NCI-H1694 (cell line): ENCODE data around the gene C20orf202.

Experiments
- DNase-seq: peaks from one replicate; lab custom pipeline; 2025; lab: John Stamatoyannopoulos, UW

The C20orf202 gene

DNA sequence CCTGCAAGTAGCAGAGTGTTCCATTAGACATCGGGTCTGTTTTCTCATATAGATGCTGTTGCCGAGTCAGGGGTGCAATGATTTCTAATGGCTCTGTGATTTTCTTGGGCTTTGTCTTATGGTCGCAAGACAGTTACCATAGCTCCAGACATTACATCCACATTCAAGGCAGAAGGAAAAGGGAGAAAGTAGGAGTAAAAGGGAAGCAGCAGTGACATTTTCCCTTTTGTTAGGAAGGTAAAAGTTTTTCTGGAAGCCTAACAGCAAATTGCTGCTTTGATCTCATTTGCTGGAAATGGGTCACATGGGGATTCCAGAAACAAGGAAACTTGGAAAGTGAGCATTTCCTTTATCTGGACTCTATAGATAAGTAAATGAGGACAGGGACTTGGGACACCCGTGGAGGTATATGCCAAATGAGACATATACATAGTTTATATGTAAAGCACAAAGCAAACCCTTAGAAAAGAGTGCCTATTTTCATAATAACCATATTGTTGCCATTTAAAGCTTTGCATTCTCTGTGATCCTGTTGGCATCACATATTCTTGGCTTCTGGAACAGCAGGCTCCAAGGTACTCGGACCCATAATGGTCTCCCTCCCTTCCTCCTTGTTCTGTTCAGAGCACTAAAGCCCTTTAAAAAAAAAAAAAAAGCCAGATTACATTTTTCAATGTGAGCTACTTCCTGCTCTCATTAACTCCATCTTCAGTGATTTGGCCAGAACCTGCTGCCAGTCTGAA lies at the start of gene C20orf202:
Gene C20orf202 (plus strand): TSS at position 693 of the 743 bp plus-strand sequence. CDS start 132 bp downstream, outside the sequence.
- no peak for DNase-seq

DNA sequence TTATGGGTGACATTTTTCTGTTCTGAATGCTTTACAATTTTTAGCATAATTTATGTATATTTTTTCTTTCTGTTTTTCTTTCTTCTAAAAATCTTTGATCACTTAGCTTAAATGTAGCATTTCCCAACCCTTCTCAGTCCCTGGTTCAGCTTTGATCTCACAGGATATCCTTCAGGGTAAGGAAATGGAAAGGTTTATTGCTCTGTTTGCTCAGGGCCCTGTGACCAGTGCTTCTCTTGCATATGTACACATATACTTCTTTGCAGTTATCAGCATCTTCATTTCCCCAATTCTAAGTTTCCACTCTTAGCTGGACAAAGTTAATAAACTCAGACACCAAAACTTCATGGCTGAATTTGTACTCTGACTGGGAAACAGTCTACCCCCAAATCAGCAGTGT lies 49.0 kb upstream of the C20orf202 start:
- no peak for DNase-seq

DNA sequence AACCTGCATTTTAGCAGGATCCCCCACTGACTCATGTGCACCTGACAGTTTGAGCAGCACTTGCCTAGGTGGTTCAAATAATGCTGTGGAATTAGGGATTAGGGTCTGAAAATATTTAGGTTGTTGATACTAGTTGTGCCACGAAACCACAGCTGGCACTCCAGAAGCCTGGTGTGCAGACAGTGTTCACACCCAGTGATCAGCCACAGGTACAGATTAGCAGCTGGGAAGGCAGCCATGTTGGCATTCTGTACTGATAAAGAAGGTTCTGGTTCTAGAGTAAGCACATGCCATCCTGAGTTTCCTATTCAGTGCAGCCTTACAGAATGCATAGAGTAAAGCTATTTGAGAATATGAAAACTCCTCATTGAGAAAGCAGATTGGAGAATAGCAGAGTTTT lies 48.6 kb upstream of the C20orf202 start:
- no peak for DNase-seq

DNA sequence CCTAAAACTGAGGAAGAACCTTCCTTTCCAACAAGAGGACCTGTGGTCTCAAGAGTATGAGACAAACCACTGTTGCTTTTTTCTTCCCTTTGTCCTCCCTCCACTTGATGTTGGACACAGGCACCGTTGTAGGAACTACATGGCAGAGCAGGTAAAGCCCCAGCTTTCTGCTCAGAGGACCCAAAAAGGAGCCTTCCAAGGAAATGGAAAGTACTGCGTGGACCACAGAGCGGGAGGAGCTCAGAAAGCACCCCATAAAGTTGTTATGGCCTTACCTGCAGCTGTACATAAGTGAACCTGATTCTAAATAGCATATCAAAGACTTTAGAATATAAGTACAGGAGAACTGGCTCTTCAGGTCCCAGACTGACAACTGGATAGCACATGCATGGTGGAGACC lies 47.9 kb upstream of the C20orf202 start:
- DNase-seq, result no peak

DNA sequence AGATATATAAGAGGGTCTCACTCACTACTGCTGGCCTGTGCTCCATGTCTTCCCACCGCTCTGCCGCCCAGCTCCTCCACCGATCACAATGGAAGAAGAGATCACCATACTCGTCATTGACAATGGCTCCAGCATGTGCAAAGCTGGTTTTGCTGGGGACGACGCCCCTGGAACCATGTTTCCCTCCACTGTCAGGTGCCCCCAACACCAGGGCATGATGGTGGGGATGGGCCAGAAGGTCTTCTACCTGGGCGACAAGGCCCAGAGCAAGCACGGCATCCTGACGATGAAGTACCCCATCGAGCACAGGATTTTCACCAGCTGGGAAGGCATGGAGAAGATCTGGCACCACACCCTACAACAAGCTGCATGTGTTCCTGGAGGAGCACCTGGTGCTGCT lies 42.8 kb upstream of the C20orf202 start:
- DNase-seq, result no peak

DNA sequence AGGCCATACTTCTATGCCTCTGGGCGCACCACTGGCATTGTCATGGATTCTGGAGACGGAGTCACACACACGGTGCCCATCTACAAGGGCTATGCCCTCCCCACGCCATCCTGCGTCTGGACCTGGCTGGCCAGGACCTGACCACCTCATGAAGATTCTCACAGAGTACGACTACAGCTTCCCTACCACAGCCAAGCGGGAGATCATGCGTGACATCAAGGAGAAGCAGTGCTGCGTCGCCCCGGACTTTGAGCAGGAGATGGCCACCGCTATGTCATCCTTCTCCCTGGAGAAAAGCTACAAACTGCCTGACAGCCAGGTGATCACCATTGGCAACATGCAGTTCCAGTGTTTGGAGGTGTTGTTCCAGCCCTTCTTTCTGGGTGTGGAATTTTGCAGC lies 42.3 kb upstream of the C20orf202 start:
- DNase-seq, result no peak

DNA sequence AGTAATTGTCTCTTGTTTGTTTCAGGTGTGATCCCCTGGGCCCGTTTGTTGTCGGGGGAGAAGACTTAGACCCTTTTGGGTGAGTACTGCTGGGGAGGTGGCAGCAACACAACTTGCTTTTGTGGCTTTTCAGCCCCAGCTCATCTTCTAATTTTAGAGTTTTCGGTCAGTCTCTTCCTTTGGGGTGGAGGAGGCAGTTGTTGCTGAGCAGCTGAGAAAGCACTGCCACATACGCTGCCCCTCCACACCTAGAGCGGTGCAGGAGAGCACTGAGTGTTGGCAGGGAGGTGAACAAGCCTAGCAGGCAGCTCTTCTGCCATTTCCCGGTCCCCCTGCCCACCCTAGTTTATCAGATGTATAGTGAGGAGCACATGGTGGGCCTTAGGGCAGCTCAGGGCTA lies 40.1 kb upstream of the C20orf202 start:
- DNase-seq, result no peak

DNA sequence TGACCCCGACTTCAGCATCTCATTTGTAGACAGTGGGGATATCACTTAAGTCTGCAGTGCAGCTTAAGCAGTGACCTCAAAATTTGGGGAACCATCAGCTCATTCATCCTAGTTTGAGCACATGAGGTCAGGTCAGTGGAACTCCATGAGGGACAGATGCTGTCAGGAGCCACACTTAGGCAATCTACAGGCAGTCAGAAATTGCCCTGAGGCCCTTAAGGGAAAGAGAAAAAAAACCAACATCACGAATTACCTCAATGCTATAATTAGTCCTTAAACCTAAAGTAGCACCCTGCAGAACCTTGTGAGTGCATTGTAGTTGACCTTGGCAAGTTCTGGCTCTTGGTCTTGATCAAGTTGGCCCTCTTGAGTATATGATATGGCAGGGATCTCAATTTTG lies 39.6 kb upstream of the C20orf202 start:
- no peak for DNase-seq

DNA sequence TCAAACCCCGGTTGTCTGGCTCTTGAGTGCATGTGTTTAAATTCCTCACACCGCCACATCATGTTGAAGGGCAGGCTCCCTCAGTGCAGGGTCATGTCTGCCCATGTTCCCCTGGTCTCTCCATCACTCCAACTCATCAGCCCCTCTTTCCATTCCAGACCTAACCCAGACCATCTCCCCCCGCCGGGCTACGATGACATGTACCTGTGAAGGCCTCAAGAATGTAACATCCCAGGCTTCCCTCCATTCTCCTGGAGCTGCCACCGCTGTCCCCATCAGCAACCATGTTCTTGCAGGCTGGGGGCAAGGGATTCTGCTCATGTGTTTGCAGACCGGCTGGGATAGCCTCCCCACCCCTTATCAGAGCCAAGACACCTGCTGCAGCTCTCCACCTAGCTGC lies 38.4 kb upstream of the C20orf202 start:
- DNase-seq, result no peak

DNA sequence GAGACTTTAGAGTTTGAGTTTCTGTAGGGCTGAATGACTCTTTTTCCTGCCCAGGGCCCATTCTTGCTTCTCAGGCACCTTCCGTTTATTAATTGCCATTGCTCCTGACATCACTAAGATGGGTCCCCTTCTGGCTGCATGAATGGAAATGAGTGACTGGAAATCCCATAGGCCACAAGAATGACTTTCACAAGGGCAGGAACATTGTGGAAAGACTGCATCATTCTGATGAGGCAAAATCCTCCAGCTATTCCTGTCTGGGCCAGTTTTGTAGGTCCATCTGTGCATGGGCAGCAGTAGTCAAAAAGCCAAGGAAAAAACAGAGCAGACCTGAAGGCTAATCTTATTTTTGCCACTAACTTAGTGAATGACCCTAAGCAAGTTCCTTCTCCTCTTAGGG lies 37.7 kb upstream of the C20orf202 start:
- DNase-seq, result no peak

DNA sequence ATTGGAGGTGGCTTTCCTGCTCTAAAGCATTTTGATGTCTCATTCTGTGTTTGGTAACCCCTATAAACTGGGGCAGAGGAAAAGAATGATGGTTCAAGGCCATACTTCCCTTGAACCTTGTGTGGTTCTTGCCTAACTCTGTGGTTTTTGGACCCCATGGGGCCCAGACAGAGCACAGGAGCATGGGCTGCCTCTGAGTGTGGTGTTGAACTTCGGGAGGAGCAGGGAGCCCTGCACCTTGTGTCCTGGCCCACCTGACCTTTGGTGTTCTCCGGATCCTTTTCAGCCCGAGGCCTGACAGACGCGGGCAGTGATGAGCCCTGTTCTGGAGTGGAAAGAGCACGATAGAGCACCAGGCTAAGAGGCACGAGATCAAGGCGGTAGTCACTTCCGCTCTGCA lies 37.3 kb upstream of the C20orf202 start:
- no peak for DNase-seq

DNA sequence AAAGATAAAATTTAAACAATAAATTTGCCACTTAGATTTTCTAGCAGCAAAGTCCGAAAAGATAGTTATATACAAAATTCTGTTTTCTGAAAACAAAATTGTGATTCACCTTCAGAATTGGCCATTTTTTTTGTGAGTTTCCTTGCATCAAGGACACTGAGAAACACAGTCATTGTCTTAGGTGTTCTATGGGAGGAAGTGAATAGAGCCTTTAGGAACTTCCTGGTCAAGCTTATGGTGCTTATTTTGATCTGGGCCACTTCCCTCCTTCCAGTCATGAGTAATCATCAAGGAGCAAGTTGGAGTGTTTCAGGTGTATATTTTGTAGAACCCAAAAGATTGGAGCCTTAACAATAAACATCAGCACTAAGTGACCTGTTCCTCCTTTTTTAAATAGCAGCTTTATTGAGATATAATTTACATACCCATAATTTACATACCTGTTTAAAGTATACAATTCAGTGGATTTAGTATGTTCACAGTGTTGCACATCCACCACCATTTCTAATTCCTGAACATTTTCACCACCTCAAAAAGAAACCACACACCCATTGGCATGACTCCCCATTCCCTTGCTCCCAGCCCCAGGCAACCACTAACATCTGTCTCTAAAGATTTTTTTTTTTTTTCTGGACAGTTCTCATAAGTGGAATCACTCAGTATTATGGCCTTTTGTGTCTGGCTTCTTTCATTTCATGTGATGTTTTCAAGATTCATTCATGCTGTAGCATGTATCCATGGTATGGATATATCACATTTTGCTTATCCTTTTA lies 36.1 kb upstream of the C20orf202 start:
- DNase-seq, result no peak

DNA sequence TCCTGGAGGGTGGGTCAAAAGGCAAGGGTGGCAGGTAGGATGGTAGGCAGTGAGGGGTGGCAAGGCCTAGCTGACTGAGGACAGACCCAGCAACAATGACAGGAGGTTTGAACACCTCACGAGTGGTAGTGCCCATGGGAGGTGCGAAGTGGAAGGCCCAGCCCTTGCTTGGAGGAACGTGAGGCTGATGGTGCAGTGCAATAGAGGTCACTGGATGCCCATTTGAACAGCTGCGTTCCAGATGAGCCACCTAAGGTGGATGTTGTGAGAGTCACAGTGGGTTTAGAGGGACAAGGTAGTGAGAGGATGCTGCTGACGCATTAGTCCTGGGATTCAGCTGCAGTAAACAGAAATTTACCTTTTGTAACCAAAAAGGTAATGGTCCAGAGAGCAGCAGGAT lies 34.0 kb upstream of the C20orf202 start:
- no peak for DNase-seq

DNA sequence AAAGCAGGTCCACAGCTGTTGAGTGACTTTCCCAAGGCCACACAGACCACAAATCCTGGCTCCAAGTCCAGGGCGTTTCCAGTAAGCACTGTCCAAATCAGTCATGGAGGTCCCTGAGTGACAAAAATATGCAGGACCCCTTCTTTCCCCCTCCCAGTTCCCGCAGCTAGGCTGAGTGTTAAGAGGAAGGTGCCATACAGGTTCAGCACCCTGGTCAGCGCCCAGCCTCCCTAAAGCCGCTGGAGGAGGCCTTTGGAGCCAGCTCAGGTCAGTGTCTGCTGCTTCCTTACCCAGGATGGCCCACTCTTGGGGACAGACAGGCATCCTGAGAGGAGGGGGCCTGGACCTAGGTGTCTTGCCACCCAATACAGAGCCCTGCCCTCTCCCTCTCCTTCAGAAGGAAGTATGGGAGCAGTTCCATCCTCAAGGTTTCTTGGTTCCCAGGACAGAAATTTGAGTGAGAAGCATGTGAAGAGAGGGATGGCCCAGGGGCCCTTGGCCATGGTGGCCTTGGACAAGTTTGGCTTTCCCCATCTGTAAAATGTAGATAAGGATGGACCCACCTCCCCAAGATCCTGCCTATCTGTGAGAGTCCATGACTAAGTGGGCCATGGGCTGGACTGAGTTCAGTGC lies 31.7 kb upstream of the C20orf202 start:
- DNase-seq, result no peak

DNA sequence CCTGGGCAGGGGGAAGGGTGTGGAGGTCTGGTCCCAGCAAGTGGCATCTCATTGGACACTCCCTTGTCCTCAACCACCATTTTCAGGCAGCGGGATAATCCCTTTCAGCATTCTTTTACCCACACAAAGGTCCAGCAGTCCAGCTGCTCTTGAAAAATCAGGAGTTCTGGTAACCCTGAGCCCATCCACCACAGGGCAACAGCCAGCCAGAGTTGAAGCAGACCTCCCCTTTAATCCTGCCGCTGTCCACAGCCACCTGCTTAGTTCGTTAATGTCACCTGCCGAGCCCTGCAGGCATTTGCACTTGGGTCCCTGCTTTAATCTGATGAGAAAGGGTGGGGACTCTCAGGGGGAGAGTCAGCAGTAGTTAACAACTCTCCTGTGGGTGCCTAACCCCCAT lies 29.6 kb upstream of the C20orf202 start:
- no peak for DNase-seq

DNA sequence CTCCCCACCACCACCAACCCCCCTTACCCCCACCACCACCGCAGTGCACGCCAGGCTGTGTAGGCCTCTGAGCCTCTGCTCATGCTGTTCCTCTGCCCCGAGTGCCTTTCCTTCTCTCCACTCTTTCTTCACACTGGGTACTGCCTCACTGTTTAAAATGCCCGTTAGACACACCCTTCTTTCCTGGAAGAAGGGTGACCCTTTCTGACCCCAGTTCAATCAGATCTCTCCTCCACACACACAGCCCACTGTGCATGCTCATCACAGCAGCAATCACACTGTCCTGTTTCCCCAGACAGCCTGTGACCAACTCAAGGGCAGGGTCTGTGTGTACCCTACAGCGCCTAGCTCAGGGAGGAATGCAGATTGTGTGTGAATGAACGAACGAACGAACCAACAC lies 28.5 kb upstream of the C20orf202 start:
- no peak for DNase-seq

DNA sequence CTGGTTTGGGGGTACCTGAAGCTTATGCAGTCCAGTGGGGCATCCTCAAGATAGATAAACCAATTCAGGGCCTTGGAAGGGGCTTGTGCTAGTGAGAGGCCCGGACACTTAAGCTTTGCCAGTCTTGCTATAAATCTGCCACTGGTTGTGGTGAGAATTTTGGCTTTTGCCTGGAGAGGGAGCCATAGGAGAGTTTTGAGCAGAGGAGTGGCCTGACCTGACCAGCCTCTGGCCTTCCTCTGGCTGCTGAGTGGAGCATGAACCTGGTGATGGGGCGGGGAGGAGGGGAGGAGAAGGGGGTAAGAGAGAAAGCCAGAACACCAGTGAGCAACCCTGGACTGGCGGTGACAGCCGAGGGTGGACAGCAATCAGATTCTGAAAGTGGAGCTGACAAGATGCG lies 25.6 kb upstream of the C20orf202 start:
- DNase-seq, result no peak

DNA sequence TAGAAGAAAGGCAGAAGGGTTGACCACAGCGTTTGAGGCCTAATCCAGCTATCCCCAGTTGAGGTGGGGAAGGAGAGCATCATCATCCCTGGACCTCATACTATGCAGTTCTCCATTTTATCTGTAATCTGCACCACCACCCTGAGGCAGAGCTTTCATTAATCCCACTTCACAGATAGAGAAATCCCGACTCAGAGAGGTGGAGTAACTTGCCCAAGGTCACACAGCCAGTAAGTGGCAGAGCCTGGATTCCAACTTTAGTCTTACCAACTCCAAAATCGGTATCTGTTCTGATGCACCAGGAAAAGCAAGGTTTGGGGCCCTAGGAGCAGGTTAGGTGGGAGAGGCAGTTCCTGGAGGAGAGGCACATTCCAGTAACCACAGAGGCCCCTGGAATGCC lies 25.2 kb upstream of the C20orf202 start:
- DNase-seq, result no peak

DNA sequence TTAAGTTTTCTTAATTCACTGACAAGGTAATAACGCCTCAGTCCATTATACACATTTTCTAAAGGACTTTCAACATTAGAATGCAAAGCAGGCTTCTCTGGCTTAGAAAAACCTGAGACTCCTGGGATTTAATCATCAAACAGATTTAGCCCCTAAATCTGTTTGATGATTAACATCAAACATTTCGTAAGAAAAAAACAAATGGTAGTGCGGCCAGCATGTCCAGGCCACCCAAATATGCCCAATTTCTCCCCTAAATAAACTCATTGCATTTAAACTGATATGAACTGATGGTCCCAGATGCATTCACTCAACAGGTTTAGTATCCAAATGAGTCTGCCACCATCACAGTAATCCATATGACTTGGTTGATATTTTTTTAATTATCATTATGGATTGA lies 24.6 kb upstream of the C20orf202 start:
- no peak for DNase-seq

DNA sequence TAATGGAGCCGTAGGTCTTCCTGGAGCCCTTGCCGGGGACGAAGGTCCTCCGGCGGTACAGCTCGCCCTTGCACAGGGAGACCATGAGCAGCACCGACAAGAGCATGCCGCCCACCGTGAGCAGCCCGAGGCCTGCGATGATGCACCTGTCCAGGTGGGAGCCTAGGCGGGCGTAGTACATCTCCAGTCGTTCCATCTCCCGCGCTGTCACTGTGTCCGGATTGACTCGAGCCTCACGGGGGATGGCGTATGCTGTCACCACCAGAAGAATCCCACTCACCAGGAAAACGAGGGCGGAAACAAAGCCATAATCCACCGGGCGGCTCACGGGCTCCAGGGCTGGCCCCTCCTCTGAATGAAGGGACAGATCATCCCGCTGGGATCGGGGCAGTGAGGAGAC lies 22.3 kb upstream of the C20orf202 start:
- DNase-seq, result no peak

DNA sequence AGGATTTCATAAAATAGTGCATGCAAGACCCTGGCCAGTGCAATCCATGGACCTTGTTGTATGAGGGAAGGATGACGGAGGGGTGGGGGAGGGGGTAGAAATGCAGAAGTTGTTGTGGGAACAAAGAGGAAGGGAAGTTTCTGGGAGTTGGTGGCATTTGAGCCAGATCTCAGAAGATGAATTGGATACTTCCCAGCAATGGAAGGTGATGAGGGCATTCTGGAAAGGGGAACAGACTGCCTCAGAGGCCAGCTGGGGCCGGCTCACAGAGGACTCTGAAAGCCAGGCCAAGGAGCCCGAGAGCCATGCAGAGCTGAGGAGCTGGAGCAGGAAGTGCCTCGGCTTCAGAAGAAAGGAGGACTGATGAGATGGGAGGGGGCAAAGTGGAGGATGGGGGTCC lies 21.1 kb upstream of the C20orf202 start:
- no peak for DNase-seq

DNA sequence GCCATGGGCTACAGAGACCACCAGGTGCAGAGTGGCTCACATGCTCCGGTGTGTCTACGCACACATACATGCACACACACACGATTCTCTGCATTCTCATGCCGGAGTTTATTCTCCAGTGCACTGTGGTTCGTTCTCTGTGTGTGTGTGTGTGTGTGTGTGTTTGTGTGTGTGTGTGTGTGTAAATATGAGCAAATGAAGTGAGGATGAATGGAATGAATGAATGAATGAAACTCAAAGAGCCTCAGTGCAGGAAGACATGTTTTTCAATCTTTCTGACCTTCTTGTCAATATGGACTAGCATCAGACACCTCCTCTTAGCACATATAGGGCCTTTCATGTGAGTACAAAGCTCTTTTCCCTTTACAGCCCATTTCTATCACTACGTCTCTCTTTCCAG lies 20.1 kb upstream of the C20orf202 start:
- DNase-seq, result no peak

DNA sequence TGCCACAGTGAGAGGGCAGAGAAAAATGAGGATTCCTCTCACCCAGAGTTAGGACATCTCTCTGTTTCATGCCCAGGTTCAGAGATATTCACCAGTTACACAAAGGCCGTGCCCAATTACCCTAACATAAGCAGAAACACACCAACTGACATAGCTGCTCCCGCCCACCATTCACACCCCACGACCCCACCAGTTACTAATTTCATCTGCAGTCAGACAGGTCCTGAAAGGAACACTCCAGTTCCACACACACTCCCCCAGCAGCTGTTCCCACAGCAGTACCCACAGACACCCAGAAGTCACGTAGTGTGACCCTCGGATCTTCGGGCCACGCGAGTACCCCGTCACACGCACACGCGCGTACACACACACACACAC lies 19.0 kb upstream of the C20orf202 start:
- DNase-seq, result no peak
